Esophagus muscularis mucosa (tissue), 4 donors: ENCODE data around the gene MEF2A.

Experiments
- EP300 ChIP-seq: sonication (generic); formaldehyde crosslinking; IDR thresholded peaks from one replicate; pipeline ENCODE4 v1.6.1; 2017; ENCODE audit warnings: antibody characterized with exemption
- POLR2A ChIP-seq: fragments of 450-650 bp; IDR thresholded peaks from one replicate; pipeline ENCODE4 v1.6.1; 2017; ENCODE audit warnings: antibody characterized with exemption, moderate library complexity, mild to moderate bottlenecking, low read depth
- POLR2AphosphoS5 ChIP-seq, 2 donors: sonication (generic); formaldehyde crosslinking; IDR thresholded peaks; one replicate each; pipeline ENCODE4 v1.6.1; 2017; ENCODE audit warnings: antibody characterized with exemption in 2 of 2
- TF ChIP-seq, protein P1 (sequence below), 3 experiments: fragments of 200-600 bp in 2 of 3; fragments of 450-650 bp in 1 of 3; sonication (generic) in 2 of 3; IDR thresholded peaks; one replicate each; pipeline ENCODE4 v1.5.1; 2017 to 2019; ENCODE audit warnings: antibody characterized with exemption in 3 of 3, mild to moderate bottlenecking in 2 of 3, moderate library complexity in 1 of 3

DNA sequence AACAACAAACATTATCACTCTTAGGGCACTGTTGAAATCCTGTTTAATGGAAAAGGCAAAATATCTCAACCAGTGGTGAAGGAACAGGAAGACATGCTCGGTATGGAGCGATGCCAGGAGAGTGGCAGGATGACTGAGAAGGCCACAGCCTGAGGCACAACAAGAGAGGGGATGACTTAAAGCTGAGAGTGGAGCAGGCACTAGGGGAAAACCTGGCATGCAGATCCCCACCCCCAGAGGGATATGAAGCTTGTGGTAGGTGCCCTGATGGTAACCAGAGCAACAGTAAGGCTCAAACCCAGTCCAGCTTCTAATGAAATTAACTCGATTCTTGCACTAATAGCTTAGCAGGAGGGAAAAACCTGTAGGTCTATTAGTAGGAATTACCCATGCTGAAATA lies 127.0 kb downstream of the MEF2A start:
- TF ChIP-seq EP300: no peak
- TF ChIP-seq, protein P1, sequence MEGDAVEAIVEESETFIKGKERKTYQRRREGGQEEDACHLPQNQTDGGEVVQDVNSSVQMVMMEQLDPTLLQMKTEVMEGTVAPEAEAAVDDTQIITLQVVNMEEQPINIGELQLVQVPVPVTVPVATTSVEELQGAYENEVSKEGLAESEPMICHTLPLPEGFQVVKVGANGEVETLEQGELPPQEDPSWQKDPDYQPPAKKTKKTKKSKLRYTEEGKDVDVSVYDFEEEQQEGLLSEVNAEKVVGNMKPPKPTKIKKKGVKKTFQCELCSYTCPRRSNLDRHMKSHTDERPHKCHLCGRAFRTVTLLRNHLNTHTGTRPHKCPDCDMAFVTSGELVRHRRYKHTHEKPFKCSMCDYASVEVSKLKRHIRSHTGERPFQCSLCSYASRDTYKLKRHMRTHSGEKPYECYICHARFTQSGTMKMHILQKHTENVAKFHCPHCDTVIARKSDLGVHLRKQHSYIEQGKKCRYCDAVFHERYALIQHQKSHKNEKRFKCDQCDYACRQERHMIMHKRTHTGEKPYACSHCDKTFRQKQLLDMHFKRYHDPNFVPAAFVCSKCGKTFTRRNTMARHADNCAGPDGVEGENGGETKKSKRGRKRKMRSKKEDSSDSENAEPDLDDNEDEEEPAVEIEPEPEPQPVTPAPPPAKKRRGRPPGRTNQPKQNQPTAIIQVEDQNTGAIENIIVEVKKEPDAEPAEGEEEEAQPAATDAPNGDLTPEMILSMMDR (IDR thresholded peaks at IDR 0.05): no peak
- TF ChIP-seq POLR2A: no peak
- TF ChIP-seq POLR2AphosphoS5 (IDR thresholded peaks at IDR 0.05): no peak
